SU-DHL-6 (cell line): Measurements from ENCODE around the gene GOLPH3.

ENCODE experiments used
- H2AFZ ChIP-seq: fragments of 200-600 bp; sonication (generic); 2 replicates; pipeline ENCODE4 v1.6.1; 2014; ENCODE audit warnings: low read depth, mild to moderate bottlenecking, moderate library complexity, mixed read lengths, antibody characterized with exemption, low read length; ENCODE audit not compliant: severe bottlenecking
- H3F3A ChIP-seq: fragments of 200-600 bp; shearing (Covaris generic); 2 replicates; pipeline ENCODE4 v1.6.0; 2016; ENCODE audit warnings: antibody characterized with exemption, mild to moderate bottlenecking; ENCODE audit not compliant: insufficient read depth
- H3K27ac ChIP-seq: fragments of 200-600 bp; sonication (generic); 2 replicates; pipeline ENCODE4 v1.5.1; 2016; ENCODE audit warnings: low read depth, mild to moderate bottlenecking, low read length, moderate library complexity, mixed read lengths
- H3K27me3 ChIP-seq: fragments of 200-600 bp; sonication (generic), shearing (Covaris generic); 2 replicates; pipeline ENCODE4 v1.6.0; 2014; ENCODE audit warnings: mild to moderate bottlenecking, low read length
- H3K36me3 ChIP-seq: fragments of 200-600 bp; sonication (generic); 2 replicates; pipeline ENCODE4 v1.6.1; 2014; ENCODE audit warnings: mild to moderate bottlenecking, low read length, mixed read lengths
- H3K4me2 ChIP-seq: fragments of 300-600, 200-600 bp; shearing (Covaris generic), sonication (generic); 2 replicates; pipeline ENCODE4 v1.6.0; 2014; ENCODE audit warnings: low read length, low read depth, mild to moderate bottlenecking; ENCODE audit not compliant: poor library complexity, severe bottlenecking
- H3K4me3 ChIP-seq: fragments of 200-600 bp; sonication (generic); 2 replicates; pipeline ENCODE4 v1.5.1; 2014; ENCODE audit warnings: antibody characterized with exemption, low read length, mild to moderate bottlenecking, mixed read lengths; ENCODE audit not compliant: insufficient read depth, poor library complexity, severe bottlenecking
- H3K79me2 ChIP-seq: fragments of 200-600 bp; sonication (generic); 2 replicates; pipeline ENCODE4 v1.6.1; 2014; ENCODE audit warnings: mild to moderate bottlenecking, low read length, moderate library complexity; ENCODE audit not compliant: insufficient read depth
- H3K9ac ChIP-seq: fragments of 200-600 bp; sonication (generic); 2 replicates; pipeline ENCODE4 v1.7.0; 2014; ENCODE audit warnings: mild to moderate bottlenecking, low read length
- H3K9me2 ChIP-seq: fragments of 200-600 bp; sonication (generic); replicated peaks from 2 replicates; pipeline ENCODE4 v1.6.1; 2014; ENCODE audit warnings: low read length; ENCODE audit not compliant: insufficient read depth
- H3K9me3 ChIP-seq: fragments of 200-600 bp; sonication (generic); 2 replicates; pipeline ENCODE4 v1.6.1; 2014; ENCODE audit warnings: low read length, mixed read lengths; ENCODE audit not compliant: insufficient read depth
- H4K20me1 ChIP-seq: fragments of 200-600 bp; sonication (generic); 2 replicates; pipeline ENCODE4 v1.6.1; 2014; ENCODE audit warnings: low read depth, mild to moderate bottlenecking, antibody characterized with exemption, low read length, moderate library complexity, mixed read lengths
- CTCF ChIP-seq: fragments of 200-600 bp; sonication (generic); IDR thresholded peaks from one replicate; pipeline ENCODE4 v1.5.1; 2017; ENCODE audit warnings: antibody characterized with exemption, mild to moderate bottlenecking, low read length, moderate library complexity; ENCODE audit not compliant: insufficient read depth, poor library complexity, severe bottlenecking
- EZH2phosphoT487 ChIP-seq: fragments of 200-600 bp; sonication (generic), shearing (Covaris generic); conservative IDR thresholded peaks from 2 replicates; pipeline ENCODE4 v1.6.1; 2018; ENCODE audit warnings: mild to moderate bottlenecking, antibody characterized with exemption, low read length, moderate library complexity, mixed read lengths

The GOLPH3 gene

GRCh38 chr5:32116574-32117313, 57.4 kb downstream of the GOLPH3 start:
- no peak for TF ChIP-seq EZH2phosphoT487
- TF ChIP-seq CTCF, result no peak
- Histone ChIP-seq H3K9ac (no peak overlapping the region), H3K27me3 (no peaks in the 10 kb centered on the region), H3K9me2 (no peaks in the 10 kb centered on the region), H3K79me2 (no peaks in the 10 kb centered on the region), H3K36me3 (peaks cover 9% of the 10 kb centered on the region; the same call in 1 of the 2 replicates), H2AFZ (no peak overlapping the region), H3F3A (no peaks in the 10 kb centered on the region), H3K9me3 (no peaks in the 10 kb centered on the region), H3K4me3 (no peak overlapping the region), H3K27ac (no peak overlapping the region), H4K20me1 (no peaks in the 10 kb centered on the region), H3K4me2 (no peak overlapping the region)

- no peaks in the 10 kb centered on the region for H4K20me1 ChIP-seq
- no peaks in the 10 kb centered on the region for H3K79me2 ChIP-seq
- no peak overlapping the region for H3K4me2 ChIP-seq
- no peaks in the 10 kb centered on the region for H3K9me2 ChIP-seq
- no peak overlapping the region for H2AFZ ChIP-seq
- H3F3A ChIP-seq, result no peaks in the 10 kb centered on the region
- no peak overlapping the region for H3K27ac ChIP-seq
- no peaks in the 10 kb centered on the region for H3K27me3 ChIP-seq
- TF ChIP-seq CTCF (no peak), EZH2phosphoT487 (no peak)
- H3K36me3 ChIP-seq, result peaks cover 6% of the 10 kb centered on the region; the same call in 1 of the 2 replicates
- H3K9ac ChIP-seq, result no peak overlapping the region
- no peaks in the 10 kb centered on the region for H3K9me3 ChIP-seq
- H3K4me3 ChIP-seq, result no peak overlapping the region
Observed at GRCh38 chr5:32115985-32116384, 58.1 kb downstream of the GOLPH3 start.

GRCh38 chr5:32110111-32110696, 63.9 kb downstream of the GOLPH3 start:
- Histone ChIP-seq H3K4me3 (no peak overlapping the region), H3K36me3 (0 out of 2 replicates have a peak, but pooled peaks cover 5% of the 10 kb centered on the region), H3K9ac (no peak overlapping the region), H3F3A (no peaks in the 10 kb centered on the region), H3K9me2 (no peaks in the 10 kb centered on the region), H3K27ac (no peak overlapping the region), H3K9me3 (no peaks in the 10 kb centered on the region), H3K27me3 (no peaks in the 10 kb centered on the region), H2AFZ (no peak overlapping the region), H3K4me2 (no peak overlapping the region), H3K79me2 (no peaks in the 10 kb centered on the region), H4K20me1 (no peaks in the 10 kb centered on the region)
- TF ChIP-seq CTCF, result no peak
- no peak for TF ChIP-seq EZH2phosphoT487
